ENCODE data around the gene TRABD2B. TPM values are rescaled to one million over a fixed set of nuclear protein-coding genes. Genes with fewer than 3 reads are reported as not detected.

TRABD2B gene
- polyA plus RNA-seq, 4 donors, result under 0.01 to 2.6 (median 2.2) TPM; not detected in 1

GRCh38 chr1:47856996-47857395, 140.2 kb downstream of the TRABD2B start:
- Histone ChIP-seq H3K9me3 (ENCODE audit: control insufficient read depth in 2 of 2, insufficient read depth in 1 of 2, low read depth in 1 of 2, low read length in 1 of 2) (peaks cover 0 to 4% of the 10 kb centered on the region in 2 donors), H3K27me3 (ENCODE audit: control insufficient read depth in 3 of 3, insufficient read depth in 3 of 3, low read length in 3 of 3) (no peaks in the 10 kb centered on the region), H3K36me3 (ENCODE audit: control insufficient read depth in 3 of 3, insufficient read depth in 2 of 3, low read depth in 1 of 3, low read length in 3 of 3) (no peaks in the 10 kb centered on the region), H3K4me3 (ENCODE audit: low read depth in 1 of 3, low read length in 3 of 3) (no peak overlapping the region), H3K27ac (ENCODE audit: low read depth in 1 of 3, low read length in 2 of 3) (no peak overlapping the region), H3K4me1 (ENCODE audit: control insufficient read depth in 3 of 3, insufficient read depth in 2 of 3, low read depth in 1 of 3, low read length in 2 of 3) (peaks cover 0 to 8% (median 0%) of the 10 kb centered on the region in 3 donors)
- no peak for FAIRE-seq
- DNase-seq, result no peak
- WGBS, 3 donors, result 57 to 80% (median 73%) methylated on average over 4 of the region's 4 CpGs

GRCh38 chr1:47855230-47855629, 142.0 kb downstream of the TRABD2B start:
- Histone ChIP-seq H3K27ac (ENCODE audit: low read depth in 1 of 3, low read length in 2 of 3) (no peak overlapping the region), H3K36me3 (ENCODE audit: control insufficient read depth in 3 of 3, insufficient read depth in 2 of 3, low read depth in 1 of 3, low read length in 3 of 3) (no peaks in the 10 kb centered on the region), H3K9me3 (ENCODE audit: control insufficient read depth in 2 of 2, insufficient read depth in 1 of 2, low read depth in 1 of 2, low read length in 1 of 2) (no peaks in the 10 kb centered on the region), H3K4me3 (ENCODE audit: low read depth in 1 of 3, low read length in 3 of 3) (no peak overlapping the region), H3K27me3 (ENCODE audit: control insufficient read depth in 3 of 3, insufficient read depth in 3 of 3, low read length in 3 of 3) (no peaks in the 10 kb centered on the region), H3K4me1 (ENCODE audit: control insufficient read depth in 3 of 3, insufficient read depth in 2 of 3, low read depth in 1 of 3, low read length in 2 of 3) (peaks cover 0 to 8% (median 0%) of the 10 kb centered on the region in 3 donors)
- DNase-seq, result no peak
- FAIRE-seq, result no peak
- WGBS, 3 donors, result 70 to 77% (median 73%) methylated on average over 4 of the region's 4 CpGs

GRCh38 chr1:47854552-47855144, 142.5 kb downstream of the TRABD2B start:
- Histone ChIP-seq H3K4me3 (ENCODE audit: low read depth in 1 of 3, low read length in 3 of 3) (no peak overlapping the region), H3K36me3 (ENCODE audit: control insufficient read depth in 3 of 3, insufficient read depth in 2 of 3, low read depth in 1 of 3, low read length in 3 of 3) (no peaks in the 10 kb centered on the region), H3K27ac (ENCODE audit: low read depth in 1 of 3, low read length in 2 of 3) (no peak overlapping the region), H3K4me1 (ENCODE audit: control insufficient read depth in 3 of 3, insufficient read depth in 2 of 3, low read depth in 1 of 3, low read length in 2 of 3) (peaks cover 0 to 13% (median 0%) of the 10 kb centered on the region in 3 donors), H3K27me3 (ENCODE audit: control insufficient read depth in 3 of 3, insufficient read depth in 3 of 3, low read length in 3 of 3) (no peaks in the 10 kb centered on the region), H3K9me3 (ENCODE audit: control insufficient read depth in 2 of 2, insufficient read depth in 1 of 2, low read depth in 1 of 2, low read length in 1 of 2) (no peaks in the 10 kb centered on the region)
- DNase-seq (no peak), FAIRE-seq (no peak)
- 84 to 93% (median 86%) methylated on average over 2 of the region's 2 CpGs for WGBS, 3 donors

- H3K27me3 ChIP-seq (ENCODE audit: control insufficient read depth in 3 of 3, insufficient read depth in 3 of 3, low read length in 3 of 3), result no peaks in the 10 kb centered on the region
- no peaks in the 10 kb centered on the region for H3K9me3 ChIP-seq (ENCODE audit: control insufficient read depth in 2 of 2, insufficient read depth in 1 of 2, low read depth in 1 of 2, low read length in 1 of 2)
- peaks cover 0 to 21% (median 0%) of the 10 kb centered on the region in 3 donors for H3K4me1 ChIP-seq (ENCODE audit: control insufficient read depth in 3 of 3, insufficient read depth in 2 of 3, low read depth in 1 of 3, low read length in 2 of 3)
- WGBS, 3 donors, result 67 to 86% (median 83%) methylated on average over 2 of the region's 2 CpGs
- FAIRE-seq, result no peak
- no peak overlapping the region for H3K4me3 ChIP-seq (ENCODE audit: low read depth in 1 of 3, low read length in 3 of 3)
- H3K27ac ChIP-seq (ENCODE audit: low read depth in 1 of 3, low read length in 2 of 3), result no peak overlapping the region
- no peak for DNase-seq
- H3K36me3 ChIP-seq (ENCODE audit: control insufficient read depth in 3 of 3, insufficient read depth in 2 of 3, low read depth in 1 of 3, low read length in 3 of 3), result no peaks in the 10 kb centered on the region
Measured at GRCh38 chr1:47853852-47854251, 143.3 kb downstream of the TRABD2B start.

GRCh38 chr1:47853059-47853458, 144.1 kb downstream of the TRABD2B start:
- Histone ChIP-seq H3K27me3 (ENCODE audit: control insufficient read depth in 3 of 3, insufficient read depth in 3 of 3, low read length in 3 of 3) (no peaks in the 10 kb centered on the region), H3K36me3 (ENCODE audit: control insufficient read depth in 3 of 3, insufficient read depth in 2 of 3, low read depth in 1 of 3, low read length in 3 of 3) (no peaks in the 10 kb centered on the region), H3K27ac (ENCODE audit: low read depth in 1 of 3, low read length in 2 of 3) (no peak overlapping the region), H3K4me3 (ENCODE audit: low read depth in 1 of 3, low read length in 3 of 3) (no peak overlapping the region), H3K9me3 (ENCODE audit: control insufficient read depth in 2 of 2, insufficient read depth in 1 of 2, low read depth in 1 of 2, low read length in 1 of 2) (no peaks in the 10 kb centered on the region), H3K4me1 (ENCODE audit: control insufficient read depth in 3 of 3, insufficient read depth in 2 of 3, low read depth in 1 of 3, low read length in 2 of 3) (peaks cover 0 to 24% (median 0%) of the 10 kb centered on the region in 3 donors)
- WGBS, 3 donors, result 90 to 91% (median 91%) methylated on average over 7 of the region's 7 CpGs
- DNase-seq, result no peak
- FAIRE-seq, result no peak

GRCh38 chr1:47852006-47852718, 145.0 kb downstream of the TRABD2B start:
- H3K27ac ChIP-seq (ENCODE audit: low read depth in 1 of 3, low read length in 2 of 3), result no peak overlapping the region
- H3K9me3 ChIP-seq (ENCODE audit: control insufficient read depth in 2 of 2, insufficient read depth in 1 of 2, low read depth in 1 of 2, low read length in 1 of 2), result no peaks in the 10 kb centered on the region
- no peak overlapping the region for H3K4me3 ChIP-seq (ENCODE audit: low read depth in 1 of 3, low read length in 3 of 3)
- no peaks in the 10 kb centered on the region for H3K27me3 ChIP-seq (ENCODE audit: control insufficient read depth in 3 of 3, insufficient read depth in 3 of 3, low read length in 3 of 3)
- no peak for DNase-seq
- WGBS, 3 donors, result 92 to 94% (median 92%) methylated on average over 17 of the region's 17 CpGs
- no peaks in the 10 kb centered on the region for H3K36me3 ChIP-seq (ENCODE audit: control insufficient read depth in 3 of 3, insufficient read depth in 2 of 3, low read depth in 1 of 3, low read length in 3 of 3)
- peaks cover 0 to 25% (median 0%) of the 10 kb centered on the region in 3 donors for H3K4me1 ChIP-seq (ENCODE audit: control insufficient read depth in 3 of 3, insufficient read depth in 2 of 3, low read depth in 1 of 3, low read length in 2 of 3)
- FAIRE-seq, result no peak

- whole genome bisulfite sequencing, 3 donors, result 84 to 92% (median 85%) methylated on average over 4 of the region's 4 CpGs
- Histone ChIP-seq H3K27ac (ENCODE audit: low read depth in 1 of 3, low read length in 2 of 3) (no peak overlapping the region), H3K9me3 (ENCODE audit: control insufficient read depth in 2 of 2, insufficient read depth in 1 of 2, low read depth in 1 of 2, low read length in 1 of 2) (no peaks in the 10 kb centered on the region), H3K4me1 (ENCODE audit: control insufficient read depth in 3 of 3, insufficient read depth in 2 of 3, low read depth in 1 of 3, low read length in 2 of 3) (peaks cover 0 to 25% (median 0%) of the 10 kb centered on the region in 3 donors), H3K36me3 (ENCODE audit: control insufficient read depth in 3 of 3, insufficient read depth in 2 of 3, low read depth in 1 of 3, low read length in 3 of 3) (no peaks in the 10 kb centered on the region), H3K27me3 (ENCODE audit: control insufficient read depth in 3 of 3, insufficient read depth in 3 of 3, low read length in 3 of 3) (no peaks in the 10 kb centered on the region), H3K4me3 (ENCODE audit: low read depth in 1 of 3, low read length in 3 of 3) (no peak overlapping the region)
- FAIRE-seq (no peak), DNase-seq (no peak)
Measured at GRCh38 chr1:47850451-47850850, 146.7 kb downstream of the TRABD2B start.

- H3K9me3 ChIP-seq (ENCODE audit: control insufficient read depth in 2 of 2, insufficient read depth in 1 of 2, low read depth in 1 of 2, low read length in 1 of 2), result no peaks in the 10 kb centered on the region
- DNase-seq, result no peak
- H3K4me3 ChIP-seq (ENCODE audit: low read depth in 1 of 3, low read length in 3 of 3), result no peak overlapping the region
- H3K27me3 ChIP-seq (ENCODE audit: control insufficient read depth in 3 of 3, insufficient read depth in 3 of 3, low read length in 3 of 3), result no peaks in the 10 kb centered on the region
- 79 to 85% (median 85%) methylated on average over 5 of the region's 5 CpGs for WGBS, 3 donors
- peaks cover 0 to 28% (median 0%) of the 10 kb centered on the region in 3 donors for H3K4me1 ChIP-seq (ENCODE audit: control insufficient read depth in 3 of 3, insufficient read depth in 2 of 3, low read depth in 1 of 3, low read length in 2 of 3)
- peak overlapping the region in 1 of 3 donors; percentile 66 for H3K27ac ChIP-seq (ENCODE audit: low read depth in 1 of 3, low read length in 2 of 3)
- no peaks in the 10 kb centered on the region for H3K36me3 ChIP-seq (ENCODE audit: control insufficient read depth in 3 of 3, insufficient read depth in 2 of 3, low read depth in 1 of 3, low read length in 3 of 3)
- FAIRE-seq, result no peak
Measured at GRCh38 chr1:47849591-47850261, 147.5 kb downstream of the TRABD2B start.

Measured in small intestine (tissue), 7 donors.